Lower lobe of right lung (tissue), 2 donors: ENCODE measurements around the gene ZFYVE26. TPM values are rescaled to one million over a fixed set of nuclear protein-coding genes. Genes with fewer than 3 reads are reported as not detected.

Source experiments
- ATAC-seq, 2 donors: fragments of 200-7000 bp; cut with Tn5 transposase; one replicate each; pipeline ENCODE4 v1.9.1; 2020 to 2022; ENCODE audit warnings: mild to moderate bottlenecking in 2 of 2, moderate library complexity in 2 of 2
- DNase-seq: peaks from one replicate; pipeline ENCODE4 v3.0.0-alpha.2; 2020
- H3K27ac ChIP-seq: fragments of 200-600 bp; one replicate; pipeline ENCODE4 v1.8.0; 2022
- H3K27me3 ChIP-seq: fragments of 200-600 bp; one replicate; pipeline ENCODE4 v1.8.0; 2022; ENCODE audit warnings: low read depth
- H3K36me3 ChIP-seq: fragments of 200-600 bp; one replicate; pipeline ENCODE4 v1.8.0; 2022; ENCODE audit warnings: mild to moderate bottlenecking
- H3K4me1 ChIP-seq: fragments of 200-600 bp; one replicate; pipeline ENCODE4 v1.8.0; 2022
- H3K4me3 ChIP-seq: fragments of 200-600 bp; one replicate; pipeline ENCODE4 v1.8.0; 2022; ENCODE audit warnings: mild to moderate bottlenecking
- H3K9me3 ChIP-seq: fragments of 200-600 bp; one replicate; pipeline ENCODE4 v1.8.0; 2022
- CTCF ChIP-seq: fragments of 200-600 bp; IDR thresholded peaks from one replicate; pipeline ENCODE4 v1.8.0; 2022; ENCODE audit warnings: antibody characterized with exemption, mild to moderate bottlenecking
- intact Hi-C: fragments of 100-400 bp; cut with DNase I; formaldehyde crosslinking; loops from one replicate; pipeline ENCODE4 v1.11.0; 2022
- total RNA-seq: library from RNA; stranded (reverse); fragmentation: NEBNext Ultra II Directional; extraction: Animal tissue kit (Norgen Biotek cat#: 25700); gene quantifications from one replicate; pipeline ENCODE4 v1.2.1, GENCODE V29; 2021
- donor health status: DM: no; HTN: yes; CAD: no; lungs with severe emphysema.

ZFYVE26 gene
- total RNA-seq, 1 donor from 2014 or later, result 56.7 TPM

GRCh38 chr14:67763158-67763822, 53.1 kb downstream of the ZFYVE26 start:
- ATAC-seq, result peak; percentile 73 to 80
- H3K4me1 ChIP-seq, result no peaks in the 10 kb centered on the region
- no peak overlapping the region for H3K27ac ChIP-seq
- H3K27me3 ChIP-seq, result no peaks in the 10 kb centered on the region
- no peak for DNase-seq
- no peaks in the 10 kb centered on the region for H3K9me3 ChIP-seq
- H3K4me3 ChIP-seq, result no peak overlapping the region
- no peak for TF ChIP-seq CTCF
- intact Hi-C loops, result no loop called here
- peaks cover 89% of the 10 kb centered on the region for H3K36me3 ChIP-seq

GRCh38 chr14:67762051-67762450, 54.3 kb downstream of the ZFYVE26 start:
- peaks cover 76% of the 10 kb centered on the region for H3K36me3 ChIP-seq

GRCh38 chr14:67759916-67760315, 56.5 kb downstream of the ZFYVE26 start:
- peaks cover 74% of the 10 kb centered on the region for H3K36me3 ChIP-seq
- no peak for ATAC-seq
- TF ChIP-seq CTCF, result no peak

More at GRCh38 chr14:67762051-67762450, 54.3 kb downstream of the ZFYVE26 start:
- no peak for TF ChIP-seq CTCF
- H3K4me1 ChIP-seq, result no peaks in the 10 kb centered on the region
- DNase-seq (no peak), ATAC-seq (no peak)
- intact Hi-C loops, result no loop called here
- H3K27ac ChIP-seq, result no peak overlapping the region
- H3K4me3 ChIP-seq, result no peak overlapping the region
- H3K9me3 ChIP-seq, result no peaks in the 10 kb centered on the region
- no peaks in the 10 kb centered on the region for H3K27me3 ChIP-seq

GRCh38 chr14:67757175-67757574, 59.2 kb downstream of the ZFYVE26 start:
- DNase-seq (no peak), ATAC-seq (no peak)
- H3K9me3 ChIP-seq, result no peaks in the 10 kb centered on the region
- H3K27ac ChIP-seq, result no peak overlapping the region
- H3K36me3 ChIP-seq, result peaks cover 74% of the 10 kb centered on the region
- intact Hi-C loops, result no loop called here
- no peak overlapping the region for H3K4me3 ChIP-seq
- no peak for TF ChIP-seq CTCF
- H3K4me1 ChIP-seq, result no peaks in the 10 kb centered on the region
- no peaks in the 10 kb centered on the region for H3K27me3 ChIP-seq

More at GRCh38 chr14:67759916-67760315, 56.5 kb downstream of the ZFYVE26 start:
- Histone ChIP-seq H3K4me1 (no peaks in the 10 kb centered on the region), H3K27me3 (no peaks in the 10 kb centered on the region), H3K9me3 (no peaks in the 10 kb centered on the region), H3K27ac (no peak overlapping the region), H3K4me3 (no peak overlapping the region)
- DNase-seq, result no peak
- intact Hi-C loops, result no loop called here

GRCh38 chr14:67756496-67756895, 59.9 kb downstream of the ZFYVE26 start:
- no peak for DNase-seq
- no peak for ATAC-seq
- H3K36me3 ChIP-seq, result peaks cover 74% of the 10 kb centered on the region
- intact Hi-C loops, result no loop called here
- TF ChIP-seq CTCF, result no peak
- no peak overlapping the region for H3K4me3 ChIP-seq
- H3K27me3 ChIP-seq, result no peaks in the 10 kb centered on the region
- H3K27ac ChIP-seq, result no peak overlapping the region
- no peaks in the 10 kb centered on the region for H3K9me3 ChIP-seq
- H3K4me1 ChIP-seq, result no peaks in the 10 kb centered on the region
